ENCODE measurements around the gene WNT4. TPM values are rescaled to one million over a fixed set of nuclear protein-coding genes. Genes with fewer than 3 reads are reported as not detected.

The WNT4 gene
- total RNA-seq, 1 experiment from 2014 or later: 0.70 TPM

- no peaks in the 10 kb centered on the region for H3K27me3 Mint-ChIP-seq (ENCODE audit: low read depth)
- POLR2A ChIA-PET: no interaction called here
These were observed 62.7 kb downstream of the WNT4 start for GRCh38 chr1:22080191-22080590.

GRCh38 chr1:22078133-22078532, 64.8 kb downstream of the WNT4 start:
- DNase-seq (ENCODE audit: low spot score) (no peak), ATAC-seq (no peak)
- H3K9me3 Mint-ChIP-seq: no peaks in the 10 kb centered on the region
- H3K27me3 Mint-ChIP-seq (ENCODE audit: low read depth): no peaks in the 10 kb centered on the region
- no peak overlapping the region for H3K27ac Mint-ChIP-seq
- peaks cover 23% of the 10 kb centered on the region for H3K4me1 Mint-ChIP-seq
- TF ChIP-seq ATF6 (CRISPR knock-in tag; IDR thresholded peaks at IDR 0.05) (no peak), ZNF512 (CRISPR knock-in tag; IDR thresholded peaks at IDR 0.05; ENCODE audit: borderline replicate concordance) (no peak), CREB1 (CRISPR knock-in tag; IDR thresholded peaks at IDR 0.05) (no peak), SP1 (CRISPR knock-in tag; conservative IDR thresholded peaks at IDR 0.05) (no peak), ZSCAN18 (CRISPR knock-in tag; IDR thresholded peaks at IDR 0.05) (no peak), IRF2 (CRISPR knock-in tag; IDR thresholded peaks at IDR 0.05; ENCODE audit: borderline replicate concordance, low read depth) (no peak), ESRRA (CRISPR knock-in tag; IDR thresholded peaks at IDR 0.05; ENCODE audit: borderline replicate concordance) (no peak), FOXJ3 (CRISPR knock-in tag; IDR thresholded peaks at IDR 0.05; ENCODE audit: borderline replicate concordance) (no peak), ZNF138 (CRISPR knock-in tag; conservative IDR thresholded peaks at IDR 0.05) (no peak), ERG (CRISPR knock-in tag; IDR thresholded peaks at IDR 0.05) (no peak), ZNF396 (CRISPR knock-in tag; IDR thresholded peaks at IDR 0.05; ENCODE audit: borderline replicate concordance) (no peak), TCF7 (CRISPR knock-in tag; IDR thresholded peaks at IDR 0.05; ENCODE audit: low read depth) (no peak)
- H3K36me3 Mint-ChIP-seq: peaks cover 25% of the 10 kb centered on the region
- ChIA-PET POLR2A (no interaction called here), CTCF (no interaction called here)
- no peak overlapping the region for H3K4me3 Mint-ChIP-seq

More at GRCh38 chr1:22080191-22080590, 62.7 kb downstream of the WNT4 start:
- CTCF ChIA-PET: interaction anchor here (1.8 kb wide), 1 partner anchor 10 kb away, joined by 4 read pairs; no protein-coding TSS in a partner anchor
- Mint-ChIP-seq H3K4me3 (no peak overlapping the region), H3K36me3 (peaks cover 25% of the 10 kb centered on the region), H3K9me3 (no peaks in the 10 kb centered on the region), H3K4me1 (peaks cover 8% of the 10 kb centered on the region), H3K27ac (no peak overlapping the region)
- no peak for TF ChIP-seq TCF7 (CRISPR knock-in tag; IDR thresholded peaks at IDR 0.05; ENCODE audit: low read depth)
- TF ChIP-seq IRF1 (CRISPR knock-in tag; IDR thresholded peaks at IDR 0.05): no peak
- no peak for TF ChIP-seq SOX15 (CRISPR knock-in tag; IDR thresholded peaks at IDR 0.05)
- ATAC-seq (no peak), DNase-seq (ENCODE audit: low spot score) (no peak)

GRCh38 chr1:22077728-22078127, 65.2 kb downstream of the WNT4 start:
- Mint-ChIP-seq H3K27ac (no peak overlapping the region; the same call in 1 of the 2 replicates), H3K4me1 (peaks cover 23% of the 10 kb centered on the region), H3K4me3 (no peak overlapping the region), H3K9me3 (no peaks in the 10 kb centered on the region), H3K27me3 (ENCODE audit: low read depth) (no peaks in the 10 kb centered on the region), H3K36me3 (peaks cover 25% of the 10 kb centered on the region)
- POLR2A ChIA-PET: no interaction called here
- ATAC-seq (no peak), DNase-seq (ENCODE audit: low spot score) (no peak)
- CTCF ChIA-PET: no interaction called here
- TF ChIP-seq FOXK1 (CRISPR knock-in tag; IDR thresholded peaks at IDR 0.05) (no peak), ZNF425 (CRISPR knock-in tag; conservative IDR thresholded peaks at IDR 0.05) (no peak), ZNF121 (CRISPR knock-in tag; IDR thresholded peaks at IDR 0.05) (no peak), PREB (CRISPR knock-in tag; IDR thresholded peaks at IDR 0.05; ENCODE audit: borderline replicate concordance) (no peak), AR (CRISPR knock-in tag; IDR thresholded peaks at IDR 0.05) (no peak)

Measured in WTC11 (cell line).